OCI-LY1 (cell line): ENCODE measurements around the gene NPLOC4.

Experiments used
- H2AFZ ChIP-seq: fragments of 200-600 bp; sonication (generic), shearing (Covaris generic); 2 replicates; pipeline ENCODE4 v1.6.0; 2014; ENCODE audit warnings: antibody characterized with exemption, mild to moderate bottlenecking, low read length
- H3F3A ChIP-seq: fragments of 200-600 bp; sonication (generic), shearing (Covaris generic); 2 replicates; pipeline ENCODE4 v1.6.0; 2014; ENCODE audit warnings: mild to moderate bottlenecking, antibody characterized with exemption, low read length, moderate library complexity; ENCODE audit not compliant: insufficient read depth
- H3K27ac ChIP-seq: fragments of 200-600 bp; sonication (generic); 2 replicates; pipeline ENCODE4 v1.5.1; 2014; ENCODE audit warnings: low read length, mixed run types, mild to moderate bottlenecking, low read depth; ENCODE audit not compliant: poor library complexity, severe bottlenecking
- H3K27me3 ChIP-seq: fragments of 200-600 bp; sonication (generic); 2 replicates; pipeline ENCODE4 v1.6.0; 2014; ENCODE audit warnings: antibody characterized with exemption, mild to moderate bottlenecking, low read length, moderate library complexity; ENCODE audit not compliant: insufficient read depth
- H3K36me3 ChIP-seq: fragments of 200-600 bp; sonication (generic); 2 replicates; pipeline ENCODE4 v1.6.1; 2014; ENCODE audit warnings: mild to moderate bottlenecking, antibody characterized with exemption, low read length, moderate library complexity, mixed read lengths; ENCODE audit not compliant: insufficient read depth
- H3K4me1 ChIP-seq: fragments of 200-600 bp; sonication (generic); 2 replicates; pipeline ENCODE4 v1.5.1; 2014; ENCODE audit warnings: mild to moderate bottlenecking, low read length, moderate library complexity; ENCODE audit not compliant: insufficient read depth, severe bottlenecking
- H3K4me2 ChIP-seq: fragments of 200-600 bp; sonication (generic), shearing (Covaris generic); 2 replicates; pipeline ENCODE4 v1.6.1; 2014; ENCODE audit warnings: low read length
- H3K4me3 ChIP-seq: fragments of 200-600 bp; sonication (generic); 2 replicates; pipeline ENCODE4 v1.5.1; 2014; ENCODE audit warnings: low read length, low read depth, mild to moderate bottlenecking, mixed read lengths; ENCODE audit not compliant: poor library complexity, severe bottlenecking
- H3K79me2 ChIP-seq: fragments of 200-600 bp; shearing (Covaris generic); 2 replicates; pipeline ENCODE4 v1.6.1; 2016; ENCODE audit warnings: mixed run types, low read length, mixed read lengths; ENCODE audit not compliant: insufficient read depth
- H3K9ac ChIP-seq: fragments of 200-600 bp; sonication (generic), shearing (Covaris generic); 2 replicates; pipeline ENCODE4 v1.6.1; 2014; ENCODE audit warnings: mild to moderate bottlenecking, low read length, mixed read lengths
- H3K9me2 ChIP-seq: fragments of 200-600 bp; sonication (generic), shearing (Covaris generic); 2 replicates; pipeline ENCODE4 v1.6.1; 2014; ENCODE audit warnings: low read depth, mild to moderate bottlenecking, low read length, mixed read lengths
- H3K9me3 ChIP-seq: fragments of 200-600 bp; shearing (Covaris generic); 2 replicates; pipeline ENCODE4 v1.6.1; 2014; ENCODE audit warnings: low read length, mixed read lengths
- H4K20me1 ChIP-seq: fragments of 200-600 bp; sonication (generic), shearing (Covaris generic); 2 replicates; pipeline ENCODE4 v1.6.0; 2016; ENCODE audit warnings: mild to moderate bottlenecking, low read length; ENCODE audit not compliant: insufficient read depth
- CTCF ChIP-seq: fragments of 200-600 bp; sonication (generic), shearing (Covaris generic); IDR thresholded peaks from 2 replicates; pipeline ENCODE4 v1.5.1; 2017; ENCODE audit warnings: mild to moderate bottlenecking, antibody characterized with exemption, low read length, moderate library complexity, mixed read lengths
- EZH2 ChIP-seq: fragments of 200-600 bp; sonication (generic), shearing (Covaris generic); IDR thresholded peaks from 2 replicates; pipeline ENCODE4 v1.8.0; 2017; ENCODE audit warnings: borderline replicate concordance, mixed run types, mild to moderate bottlenecking, antibody characterized with exemption, low read length, moderate library complexity, mixed read lengths

The NPLOC4 gene

GRCh38 chr17:81655378-81656117 lies 18.6 kb upstream of the NPLOC4 start:
- H4K20me1 ChIP-seq = no peaks in the 10 kb centered on the region
- no peaks in the 10 kb centered on the region for H3K9me2 ChIP-seq
- peaks cover 17% of the 10 kb centered on the region for H3K27me3 ChIP-seq
- H3K4me2 ChIP-seq = no peak overlapping the region
- no peaks in the 10 kb centered on the region for H3K79me2 ChIP-seq
- TF ChIP-seq EZH2 (no peak), CTCF (no peak)
- no peaks in the 10 kb centered on the region for H3F3A ChIP-seq
- H3K36me3 ChIP-seq = no peaks in the 10 kb centered on the region
- no peak overlapping the region for H3K9ac ChIP-seq
- no peaks in the 10 kb centered on the region for H3K9me3 ChIP-seq
- H3K4me3 ChIP-seq = no peak overlapping the region
- no peak overlapping the region for H3K27ac ChIP-seq
- H3K4me1 ChIP-seq = peaks cover 10% of the 10 kb centered on the region
- H2AFZ ChIP-seq = no peak overlapping the region

- H3K27ac ChIP-seq = no peak overlapping the region
- no peaks in the 10 kb centered on the region for H3K79me2 ChIP-seq
- H2AFZ ChIP-seq = no peak overlapping the region
These were observed 16.2 kb upstream of the NPLOC4 start for GRCh38 chr17:81652906-81653771.

GRCh38 chr17:81651692-81652091 lies 14.8 kb upstream of the NPLOC4 start:
- Histone ChIP-seq H3K4me3 (no peak overlapping the region), H3K9me3 (no peaks in the 10 kb centered on the region), H3K9me2 (no peaks in the 10 kb centered on the region), H3K4me2 (no peak overlapping the region), H3F3A (no peaks in the 10 kb centered on the region), H3K36me3 (no peaks in the 10 kb centered on the region; the same call in 1 of the 2 replicates), H2AFZ (no peak overlapping the region), H3K27ac (no peak overlapping the region), H3K4me1 (peaks cover 10% of the 10 kb centered on the region), H3K9ac (no peak overlapping the region), H3K27me3 (peaks cover 23% of the 10 kb centered on the region), H4K20me1 (no peaks in the 10 kb centered on the region), H3K79me2 (no peaks in the 10 kb centered on the region)
- TF ChIP-seq CTCF (no peak), EZH2 (no peak)

More at GRCh38 chr17:81652906-81653771, 16.2 kb upstream of the NPLOC4 start:
- TF ChIP-seq EZH2 = no peak
- no peak for TF ChIP-seq CTCF
- no peaks in the 10 kb centered on the region for H4K20me1 ChIP-seq
- no peaks in the 10 kb centered on the region for H3F3A ChIP-seq
- H3K27me3 ChIP-seq = peaks cover 20% of the 10 kb centered on the region
- peaks cover 10% of the 10 kb centered on the region for H3K4me1 ChIP-seq
- H3K4me2 ChIP-seq = peak overlapping the region; percentile 43
- H3K9me2 ChIP-seq = no peaks in the 10 kb centered on the region
- peak overlapping the region; percentile 33 for H3K4me3 ChIP-seq
- H3K9me3 ChIP-seq = no peaks in the 10 kb centered on the region
- H3K36me3 ChIP-seq = no peaks in the 10 kb centered on the region; the same call in 1 of the 2 replicates
- no peak overlapping the region; the same call in 1 of the 2 replicates for H3K9ac ChIP-seq
